HG02763 (cell line): ENCODE results near the gene CDK19.
A peak's percentile ranks its signal among the peaks of the same experiment; 100 is the strongest.
"Not testable (repeated sequence)": the region's sequence is repeated elsewhere in the genome, so short reads cannot be mapped to it uniquely, and the experiment has no call there.

ENCODE experiments used
- ATAC-seq: cut with Tn5 transposase; IDR thresholded peaks from one replicate; pipeline ENCODE4 v1.9.1; 2021; ENCODE audit warnings: mild to moderate bottlenecking, moderate library complexity; ENCODE audit not compliant: unreplicated experiment

CDK19 gene

DNA sequence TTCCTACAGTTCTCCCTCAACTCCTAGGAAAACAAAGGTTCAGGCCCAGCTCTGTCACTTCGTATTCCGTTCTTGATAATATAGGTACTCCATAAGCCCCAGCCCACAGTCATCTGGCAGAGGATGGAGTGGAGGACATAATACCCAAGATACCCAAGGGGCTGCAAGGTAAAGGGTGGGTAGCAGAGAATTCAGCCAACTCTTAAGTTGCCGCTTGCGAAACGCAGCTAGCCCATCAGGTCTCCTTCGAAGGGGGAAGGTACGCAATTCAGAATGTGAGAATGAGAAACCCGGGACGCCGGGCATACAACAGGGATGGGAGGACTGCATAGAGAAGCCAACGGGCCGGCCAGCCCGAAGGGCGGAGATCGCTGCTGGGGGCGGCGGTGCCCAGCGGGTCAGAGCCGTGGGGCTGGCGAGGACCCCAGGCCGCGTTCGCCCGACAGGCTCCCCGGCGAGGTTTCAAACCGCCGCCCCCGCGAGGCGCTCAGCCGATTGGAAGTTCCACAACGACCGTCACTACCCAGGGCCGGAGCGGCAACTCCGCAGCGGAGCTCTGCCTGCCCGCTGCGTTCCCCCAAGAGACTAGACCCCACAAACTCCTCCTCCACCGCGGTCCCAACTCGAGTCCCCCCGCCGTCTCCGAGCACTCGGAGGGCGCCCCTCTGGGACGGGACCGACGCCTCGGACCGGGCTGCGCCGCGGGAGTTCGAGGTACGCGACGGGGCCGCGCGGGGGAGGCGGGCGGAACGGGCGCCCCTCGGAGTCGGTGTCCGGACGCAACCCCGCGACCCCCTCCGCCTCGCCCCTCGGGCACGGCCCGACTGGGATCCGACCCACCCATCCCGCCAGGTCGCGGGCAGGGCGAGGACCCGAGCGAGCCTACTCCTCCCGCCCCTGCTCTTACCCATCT, 911 bp downstream of the CDK19 start:
- peak; percentile 11 for ATAC-seq

GRCh38 chr6:110813338-110814101, 1.7 kb downstream of the CDK19 start:
- no peak for ATAC-seq

DNA sequence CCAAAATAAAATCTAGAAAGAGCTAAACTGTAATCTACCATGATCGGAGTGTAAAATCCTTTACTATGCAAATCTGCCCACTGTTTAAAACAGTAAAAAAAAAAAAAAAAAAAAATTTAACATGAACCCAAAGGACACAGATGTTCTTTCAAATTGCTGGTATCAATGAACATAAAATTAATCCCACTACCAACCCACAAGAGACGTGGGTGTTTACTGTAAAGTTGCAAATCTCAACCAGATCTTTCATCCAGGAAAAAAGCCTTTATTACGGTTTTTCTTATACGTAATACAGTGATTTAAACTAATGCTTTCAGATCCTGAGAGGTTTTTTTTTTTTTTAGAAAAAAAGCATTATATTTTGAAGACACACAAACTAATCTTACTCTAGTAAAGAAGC, 2.5 kb downstream of the CDK19 start:
- no peak for ATAC-seq

- ATAC-seq = no peak
These were observed 4.2 kb downstream of the CDK19 start for GRCh38 chr6:110810896-110811586.

DNA sequence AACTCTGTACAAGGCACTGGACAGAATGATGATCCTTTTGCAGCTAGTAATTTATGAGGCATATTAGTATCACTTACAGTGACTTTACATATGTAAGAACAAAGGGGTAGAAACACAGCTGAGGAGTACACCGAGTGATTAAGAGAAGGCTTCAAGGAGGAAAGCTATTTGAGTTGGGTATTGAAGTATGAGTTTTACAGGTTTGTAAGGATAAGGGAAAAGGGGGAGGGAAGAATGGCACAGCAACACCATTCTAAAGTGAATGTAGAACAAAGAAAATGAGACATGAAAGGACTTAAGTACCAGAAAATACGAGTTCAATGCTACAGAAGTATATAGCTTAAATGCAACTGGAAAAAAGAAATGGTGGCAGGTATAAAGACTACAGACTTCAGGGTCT, 5.5 kb downstream of the CDK19 start:
- ATAC-seq = no peak

DNA sequence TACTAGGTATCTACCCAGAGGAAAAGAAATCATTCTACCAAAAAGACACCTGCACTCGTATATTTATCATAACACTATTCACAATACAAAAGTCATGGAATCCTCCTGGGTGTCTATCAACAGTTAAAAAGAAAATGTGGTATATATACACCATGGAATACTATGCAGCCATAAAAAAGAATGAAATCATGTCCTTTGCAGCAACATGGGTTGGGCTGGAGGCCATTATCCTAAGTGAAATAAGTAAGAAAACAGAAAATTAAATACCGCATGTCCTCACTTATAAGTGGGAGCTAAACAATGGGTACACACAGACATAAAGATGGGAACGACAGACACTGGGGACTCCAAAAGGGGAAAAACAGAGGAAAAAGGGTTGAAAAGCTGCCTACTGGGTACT, 13.1 kb downstream of the CDK19 start:
- not testable (repeated sequence) for ATAC-seq

- no peak for ATAC-seq
These were observed 14.5 kb downstream of the CDK19 start for GRCh38 chr6:110800839-110801196.

DNA sequence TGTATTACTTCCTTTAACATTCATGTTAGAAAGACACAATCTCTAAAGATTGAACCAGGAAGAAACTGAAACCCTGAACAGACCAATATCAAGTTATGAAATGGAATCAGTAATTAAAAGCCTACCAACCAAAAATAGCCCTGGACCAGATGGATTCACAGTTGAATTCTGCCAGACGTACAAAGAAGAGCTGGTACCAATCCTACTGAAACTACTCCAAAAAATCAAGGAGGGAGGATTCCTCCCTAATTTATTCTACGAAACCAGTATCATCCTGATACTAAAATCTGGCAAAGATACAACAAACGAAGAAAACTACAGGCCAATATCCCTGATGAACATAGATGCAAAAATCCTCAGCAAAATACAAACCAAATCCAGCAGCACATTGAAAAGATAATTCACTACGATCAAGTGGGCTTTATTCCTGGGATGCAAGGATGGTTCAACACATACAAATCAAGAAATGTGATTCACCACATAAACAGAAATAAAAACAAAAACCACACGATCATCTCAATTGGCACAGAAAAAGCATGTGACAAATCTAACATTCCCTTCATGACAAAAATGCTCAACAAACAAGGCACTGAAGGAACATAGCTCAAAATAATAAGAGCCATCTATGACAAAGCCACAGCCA, 15.0 kb downstream of the CDK19 start:
- no peak for ATAC-seq

- no peak for ATAC-seq
These were observed 15.6 kb downstream of the CDK19 start for GRCh38 chr6:110799655-110800054.

DNA sequence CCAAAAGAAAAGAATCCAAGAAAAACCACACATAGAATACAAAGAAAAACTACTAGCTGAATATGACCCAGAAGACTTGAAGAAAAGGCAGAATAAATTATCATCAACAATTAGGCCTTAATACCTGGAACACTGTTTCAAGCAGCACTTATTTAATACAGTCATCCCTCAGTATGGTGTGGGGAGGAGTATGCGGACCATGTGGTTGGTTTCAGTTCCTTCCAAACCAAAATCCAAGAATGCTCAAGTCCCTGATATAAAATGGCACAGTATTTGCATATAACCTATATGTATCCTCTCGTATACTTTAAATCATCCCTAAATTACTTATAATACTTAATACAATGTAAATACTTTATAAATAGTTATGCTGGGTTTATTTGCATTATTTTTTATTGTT, 16.1 kb downstream of the CDK19 start:
- ATAC-seq = no peak

- no peak for ATAC-seq
These were observed 20.0 kb downstream of the CDK19 start for GRCh38 chr6:110795271-110795670.

DNA sequence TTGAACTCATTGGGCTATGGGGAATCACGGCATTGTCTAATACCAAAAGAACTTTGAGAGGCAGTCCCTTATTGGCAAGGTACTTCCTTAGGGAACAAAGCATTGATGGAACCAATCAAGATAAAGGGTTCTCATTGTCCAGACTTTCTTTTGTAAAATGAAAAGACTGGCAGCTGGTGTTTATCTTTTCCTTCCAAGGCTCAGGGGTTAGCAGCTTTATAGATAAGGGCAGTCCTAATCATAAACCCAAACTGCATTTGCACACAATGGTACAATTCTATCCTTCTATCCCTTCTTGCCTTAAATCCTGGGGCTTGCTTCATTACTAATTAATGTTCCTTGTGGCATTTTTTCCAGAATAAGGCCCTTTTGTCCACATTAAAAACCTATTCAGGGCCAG, 28.6 kb downstream of the CDK19 start:
- no peak for ATAC-seq

- ATAC-seq = no peak
These were observed 29.0 kb downstream of the CDK19 start for GRCh38 chr6:110786271-110786670.

GRCh38 chr6:110784610-110784979, 30.7 kb downstream of the CDK19 start:
- ATAC-seq = no peak

GRCh38 chr6:110781522-110782214, 33.6 kb downstream of the CDK19 start:
- ATAC-seq = no peak

DNA sequence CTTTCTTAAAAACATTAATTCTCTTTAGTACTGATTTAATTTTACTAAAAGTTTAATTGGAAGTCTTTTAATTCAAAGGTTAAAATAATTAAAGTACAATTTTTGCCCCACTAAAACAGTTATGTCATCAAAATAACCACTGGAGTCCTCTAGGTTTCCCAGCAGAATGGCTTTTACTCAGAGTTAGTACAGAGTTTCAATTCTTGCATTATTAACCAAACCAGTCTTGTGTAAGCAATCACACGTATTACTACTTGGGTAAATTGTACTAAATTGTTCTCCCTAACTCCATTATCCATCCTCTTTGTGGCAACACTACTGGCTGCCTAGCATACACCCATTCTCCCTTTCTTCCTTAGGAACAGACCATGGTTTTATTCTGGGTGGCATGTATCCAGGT, 36.9 kb downstream of the CDK19 start:
- no peak for ATAC-seq

- ATAC-seq = no peak
These were observed 37.6 kb downstream of the CDK19 start for GRCh38 chr6:110777636-110778035.

GRCh38 chr6:110776413-110776812, 38.9 kb downstream of the CDK19 start:
- no peak for ATAC-seq

- no peak for ATAC-seq
These were observed 45.3 kb downstream of the CDK19 start for GRCh38 chr6:110769923-110770322.

DNA sequence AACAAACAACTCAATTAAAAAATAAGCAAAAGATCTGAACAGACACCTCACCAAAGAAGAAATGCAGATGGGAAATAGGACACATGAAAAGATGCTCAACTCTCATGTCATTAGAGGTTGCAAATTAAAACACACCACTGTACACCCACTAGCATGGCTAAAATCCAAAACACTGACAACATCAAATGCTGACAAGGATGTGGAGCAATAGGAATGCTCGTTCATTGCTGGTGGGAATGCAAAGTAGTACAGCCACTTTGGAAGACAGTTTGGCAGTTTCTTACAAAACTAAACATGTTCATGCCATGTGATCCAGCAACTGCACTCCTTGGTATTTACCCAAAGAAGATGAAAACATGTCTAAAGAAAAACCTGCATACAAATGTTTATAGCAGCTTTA, 47.2 kb downstream of the CDK19 start:
- ATAC-seq = no peak

- no peak for ATAC-seq
These were observed 53.9 kb downstream of the CDK19 start for GRCh38 chr6:110761371-110761770.
